ENCODE results near the gene PAQR9. TPM values are rescaled to one million over a fixed set of nuclear protein-coding genes. Genes with fewer than 3 reads are reported as not detected.

Gene PAQR9
- total and polyA plus RNA-seq, 2 of the 13 experiments (the other 11 are each of a cell fraction or from before 2014, with no cell fraction given) = 3.7 to 10.3 TPM

DNA sequence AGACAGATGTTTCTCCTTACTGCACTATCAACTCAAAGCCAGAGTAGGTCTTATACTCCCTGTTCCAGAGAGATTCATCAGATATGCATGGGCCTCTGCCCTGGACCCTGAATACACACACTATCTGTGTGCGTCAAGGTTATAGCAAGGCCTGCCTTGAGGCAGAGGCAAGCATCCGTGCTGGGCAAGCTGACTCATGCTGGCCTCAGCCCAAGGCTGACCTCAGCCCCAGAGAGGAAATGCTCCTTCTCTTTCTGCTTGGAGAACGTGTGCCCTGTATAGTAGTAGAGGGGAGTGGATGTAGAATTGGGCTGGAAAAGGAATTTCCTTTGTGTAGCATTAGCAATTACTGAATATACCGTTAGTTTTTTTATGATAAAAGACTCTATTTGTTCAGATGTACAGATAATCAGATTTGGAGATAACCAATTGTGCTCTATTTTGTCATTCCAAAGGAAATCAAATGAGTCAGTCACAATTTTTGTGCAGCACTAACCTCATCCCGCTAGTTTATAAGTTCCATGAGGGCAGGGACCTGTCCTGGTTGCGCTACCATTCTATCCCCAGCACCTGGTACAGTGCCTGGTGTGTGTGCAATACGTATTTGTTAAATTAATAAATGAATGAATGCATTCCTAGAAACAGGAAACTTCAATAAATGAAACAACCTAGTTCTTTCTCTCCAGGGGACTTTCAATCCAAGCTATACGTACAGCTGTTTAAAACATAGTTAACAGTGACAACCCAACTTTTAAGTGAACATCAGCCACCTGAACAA, 13.3 kb upstream of the PAQR9 start (continued):
- no peak for TF ChIP-seq ZNF556 (CRISPR knock-in tag; IDR thresholded peaks at IDR 0.05; ENCODE audit: borderline replicate concordance)
- no peak for TF ChIP-seq TCF7L2 (IDR thresholded peaks at IDR 0.05; ENCODE audit: low read depth, low read length)
- TF ChIP-seq, protein P1, sequence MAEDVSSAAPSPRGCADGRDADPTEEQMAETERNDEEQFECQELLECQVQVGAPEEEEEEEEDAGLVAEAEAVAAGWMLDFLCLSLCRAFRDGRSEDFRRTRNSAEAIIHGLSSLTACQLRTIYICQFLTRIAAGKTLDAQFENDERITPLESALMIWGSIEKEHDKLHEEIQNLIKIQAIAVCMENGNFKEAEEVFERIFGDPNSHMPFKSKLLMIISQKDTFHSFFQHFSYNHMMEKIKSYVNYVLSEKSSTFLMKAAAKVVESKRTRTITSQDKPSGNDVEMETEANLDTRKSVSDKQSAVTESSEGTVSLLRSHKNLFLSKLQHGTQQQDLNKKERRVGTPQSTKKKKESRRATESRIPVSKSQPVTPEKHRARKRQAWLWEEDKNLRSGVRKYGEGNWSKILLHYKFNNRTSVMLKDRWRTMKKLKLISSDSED (CRISPR knock-in tag; IDR thresholded peaks at IDR 0.05) = no peak
- TF ChIP-seq SNRNP70 (IDR thresholded peaks at IDR 0.05; ENCODE audit: low read depth, low read length) = no peak
- TF ChIP-seq FOXA3 (CRISPR knock-in tag; IDR thresholded peaks at IDR 0.05) = peak; percentile 68
- TF ChIP-seq ZNF451 (CRISPR knock-in tag; IDR thresholded peaks at IDR 0.05) = no peak
- no peak for TF ChIP-seq CENPT (CRISPR knock-in tag; IDR thresholded peaks at IDR 0.05; ENCODE audit: low read depth)
- peak; percentile 62; the same call in 1 of the 2 replicates for TF ChIP-seq MYC (CRISPR knock-in tag; IDR thresholded peaks at IDR 0.05; ENCODE audit: borderline replicate concordance)
- TF ChIP-seq, protein P2, sequence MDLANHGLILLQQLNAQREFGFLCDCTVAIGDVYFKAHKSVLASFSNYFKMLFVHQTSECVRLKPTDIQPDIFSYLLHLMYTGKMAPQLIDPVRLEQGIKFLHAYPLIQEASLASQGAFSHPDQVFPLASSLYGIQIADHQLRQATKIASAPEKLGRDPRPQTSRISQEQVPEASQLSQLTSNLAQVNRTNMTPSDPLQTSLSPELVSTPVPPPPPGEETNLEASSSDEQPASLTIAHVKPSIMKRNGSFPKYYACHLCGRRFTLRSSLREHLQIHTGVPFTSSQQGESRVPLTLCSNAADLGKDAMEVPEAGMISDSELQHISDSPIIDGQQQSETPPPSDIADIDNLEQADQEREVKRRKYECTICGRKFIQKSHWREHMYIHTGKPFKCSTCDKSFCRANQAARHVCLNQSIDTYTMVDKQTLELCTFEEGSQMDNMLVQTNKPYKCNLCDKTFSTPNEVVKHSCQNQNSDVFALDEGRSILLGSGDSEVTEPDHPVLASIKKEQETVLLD (CRISPR knock-in tag; IDR thresholded peaks at IDR 0.05; ENCODE audit: low read depth) = no peak
- TF ChIP-seq MBNL3 (CRISPR knock-in tag; conservative IDR thresholded peaks at IDR 0.05) = no peak
- TF ChIP-seq, protein P3, sequence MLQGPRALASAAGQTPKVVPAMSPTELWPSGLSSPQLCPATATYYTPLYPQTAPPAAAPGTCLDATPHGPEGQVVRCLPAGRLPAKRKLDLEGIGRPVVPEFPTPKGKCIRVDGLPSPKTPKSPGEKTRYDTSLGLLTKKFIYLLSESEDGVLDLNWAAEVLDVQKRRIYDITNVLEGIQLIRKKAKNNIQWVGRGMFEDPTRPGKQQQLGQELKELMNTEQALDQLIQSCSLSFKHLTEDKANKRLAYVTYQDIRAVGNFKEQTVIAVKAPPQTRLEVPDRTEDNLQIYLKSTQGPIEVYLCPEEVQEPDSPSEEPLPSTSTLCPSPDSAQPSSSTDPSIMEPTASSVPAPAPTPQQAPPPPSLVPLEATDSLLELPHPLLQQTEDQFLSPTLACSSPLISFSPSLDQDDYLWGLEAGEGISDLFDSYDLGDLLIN (CRISPR knock-in tag; IDR thresholded peaks at IDR 0.05; ENCODE audit: borderline replicate concordance) = no peak
- TF ChIP-seq NR3C1 (CRISPR knock-in tag; IDR thresholded peaks at IDR 0.05) = no peak
- no peak for TF ChIP-seq ZNF746 (CRISPR knock-in tag; IDR thresholded peaks at IDR 0.05)
- no peak for TF ChIP-seq HMGA1 (CRISPR knock-in tag; conservative IDR thresholded peaks at IDR 0.05)
- TF ChIP-seq FOXK2 (IDR thresholded peaks at IDR 0.05) = no peak
- TF ChIP-seq, protein P4, sequence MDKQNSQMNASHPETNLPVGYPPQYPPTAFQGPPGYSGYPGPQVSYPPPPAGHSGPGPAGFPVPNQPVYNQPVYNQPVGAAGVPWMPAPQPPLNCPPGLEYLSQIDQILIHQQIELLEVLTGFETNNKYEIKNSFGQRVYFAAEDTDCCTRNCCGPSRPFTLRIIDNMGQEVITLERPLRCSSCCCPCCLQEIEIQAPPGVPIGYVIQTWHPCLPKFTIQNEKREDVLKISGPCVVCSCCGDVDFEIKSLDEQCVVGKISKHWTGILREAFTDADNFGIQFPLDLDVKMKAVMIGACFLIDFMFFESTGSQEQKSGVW (CRISPR knock-in tag; IDR thresholded peaks at IDR 0.05; ENCODE audit: borderline replicate concordance) = no peak
- TF ChIP-seq GATA4 (IDR thresholded peaks at IDR 0.05; ENCODE audit: borderline replicate concordance, low read depth) = no peak
- no peak for TF ChIP-seq BHLHE40 (IDR thresholded peaks at IDR 0.05; ENCODE audit: low read length)
- 0 out of 2 replicates have a peak, but pooled peaks have one; percentile 51 for TF ChIP-seq ZSCAN25 (CRISPR knock-in tag; IDR thresholded peaks at IDR 0.05)
- TF ChIP-seq, protein P5, sequence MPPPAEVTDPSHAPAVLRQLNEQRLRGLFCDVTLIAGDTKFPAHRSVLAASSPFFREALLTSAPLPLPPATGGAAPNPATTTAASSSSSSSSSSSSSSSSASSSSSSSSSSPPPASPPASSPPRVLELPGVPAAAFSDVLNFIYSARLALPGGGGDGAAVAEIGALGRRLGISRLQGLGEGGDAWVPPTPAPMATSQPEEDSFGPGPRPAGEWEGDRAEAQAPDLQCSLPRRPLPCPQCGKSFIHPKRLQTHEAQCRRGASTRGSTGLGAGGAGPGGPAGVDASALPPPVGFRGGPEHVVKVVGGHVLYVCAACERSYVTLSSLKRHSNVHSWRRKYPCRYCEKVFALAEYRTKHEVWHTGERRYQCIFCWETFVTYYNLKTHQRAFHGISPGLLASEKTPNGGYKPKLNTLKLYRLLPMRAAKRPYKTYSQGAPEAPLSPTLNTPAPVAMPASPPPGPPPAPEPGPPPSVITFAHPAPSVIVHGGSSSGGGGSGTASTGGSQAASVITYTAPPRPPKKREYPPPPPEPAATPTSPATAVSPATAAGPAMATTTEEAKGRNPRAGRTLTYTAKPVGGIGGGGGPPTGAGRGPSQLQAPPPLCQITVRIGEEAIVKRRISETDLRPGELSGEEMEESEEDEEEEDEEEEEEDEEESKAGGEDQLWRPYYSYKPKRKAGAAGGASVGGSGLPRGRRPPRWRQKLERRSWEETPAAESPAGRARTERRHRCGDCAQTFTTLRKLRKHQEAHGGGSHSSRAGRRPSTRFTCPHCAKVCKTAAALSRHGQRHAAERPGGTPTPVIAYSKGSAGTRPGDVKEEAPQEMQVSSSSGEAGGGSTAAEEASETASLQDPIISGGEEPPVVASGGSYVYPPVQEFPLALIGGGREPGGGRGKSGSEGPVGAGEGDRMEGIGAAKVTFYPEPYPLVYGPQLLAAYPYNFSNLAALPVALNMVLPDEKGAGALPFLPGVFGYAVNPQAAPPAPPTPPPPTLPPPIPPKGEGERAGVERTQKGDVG (CRISPR knock-in tag; IDR thresholded peaks at IDR 0.05; ENCODE audit: borderline replicate concordance) = no peak
